Measurements from ENCODE around the gene BRCA2.

DNA sequence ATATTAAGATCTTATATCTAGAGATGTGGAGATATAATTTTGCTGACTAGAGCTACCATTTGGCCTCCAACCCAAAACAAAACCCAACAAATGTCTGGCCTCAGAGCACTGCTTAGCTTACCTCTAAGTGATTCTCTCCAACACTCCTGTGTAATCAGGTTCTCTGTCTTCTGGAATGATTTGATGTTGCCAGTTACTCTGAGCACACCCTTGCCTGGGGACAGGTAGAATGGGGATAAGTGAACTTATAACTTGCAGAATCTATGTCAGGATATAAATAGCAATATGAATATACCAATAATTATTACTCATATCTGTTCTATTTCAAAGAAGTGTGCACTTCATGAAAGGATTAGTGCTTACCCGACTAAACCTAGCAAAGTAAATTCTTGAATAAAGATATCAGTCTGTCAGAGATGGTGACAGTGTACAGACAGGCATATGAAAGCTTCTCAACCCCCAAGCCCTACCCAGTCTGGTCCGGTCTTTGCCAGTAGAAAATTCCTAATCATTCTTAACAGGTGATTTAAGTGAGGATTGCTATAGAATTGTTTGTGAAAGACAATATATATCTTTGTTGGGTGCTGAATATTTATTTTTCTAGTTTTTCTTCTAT is 33.1 kb upstream of the BRCA2 start:
- TF ChIP-seq, protein P1, sequence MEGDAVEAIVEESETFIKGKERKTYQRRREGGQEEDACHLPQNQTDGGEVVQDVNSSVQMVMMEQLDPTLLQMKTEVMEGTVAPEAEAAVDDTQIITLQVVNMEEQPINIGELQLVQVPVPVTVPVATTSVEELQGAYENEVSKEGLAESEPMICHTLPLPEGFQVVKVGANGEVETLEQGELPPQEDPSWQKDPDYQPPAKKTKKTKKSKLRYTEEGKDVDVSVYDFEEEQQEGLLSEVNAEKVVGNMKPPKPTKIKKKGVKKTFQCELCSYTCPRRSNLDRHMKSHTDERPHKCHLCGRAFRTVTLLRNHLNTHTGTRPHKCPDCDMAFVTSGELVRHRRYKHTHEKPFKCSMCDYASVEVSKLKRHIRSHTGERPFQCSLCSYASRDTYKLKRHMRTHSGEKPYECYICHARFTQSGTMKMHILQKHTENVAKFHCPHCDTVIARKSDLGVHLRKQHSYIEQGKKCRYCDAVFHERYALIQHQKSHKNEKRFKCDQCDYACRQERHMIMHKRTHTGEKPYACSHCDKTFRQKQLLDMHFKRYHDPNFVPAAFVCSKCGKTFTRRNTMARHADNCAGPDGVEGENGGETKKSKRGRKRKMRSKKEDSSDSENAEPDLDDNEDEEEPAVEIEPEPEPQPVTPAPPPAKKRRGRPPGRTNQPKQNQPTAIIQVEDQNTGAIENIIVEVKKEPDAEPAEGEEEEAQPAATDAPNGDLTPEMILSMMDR (IDR thresholded peaks at IDR 0.05) = no peak
- no peak for TF ChIP-seq POLR2A (IDR thresholded peaks at IDR 0.05)

Measured in right lobe of liver (tissue), 4 donors.